HG03571 (cell line): ENCODE data around the gene ALPK3.
"Not testable (repeated sequence)": the region's sequence is repeated elsewhere in the genome, so short reads cannot be mapped to it uniquely, and the experiment has no call there.

Experiments used
- ATAC-seq: cut with Tn5 transposase; IDR thresholded peaks from one replicate; pipeline ENCODE4 v1.9.1; 2021; ENCODE audit not compliant: unreplicated experiment

ALPK3 gene

DNA sequence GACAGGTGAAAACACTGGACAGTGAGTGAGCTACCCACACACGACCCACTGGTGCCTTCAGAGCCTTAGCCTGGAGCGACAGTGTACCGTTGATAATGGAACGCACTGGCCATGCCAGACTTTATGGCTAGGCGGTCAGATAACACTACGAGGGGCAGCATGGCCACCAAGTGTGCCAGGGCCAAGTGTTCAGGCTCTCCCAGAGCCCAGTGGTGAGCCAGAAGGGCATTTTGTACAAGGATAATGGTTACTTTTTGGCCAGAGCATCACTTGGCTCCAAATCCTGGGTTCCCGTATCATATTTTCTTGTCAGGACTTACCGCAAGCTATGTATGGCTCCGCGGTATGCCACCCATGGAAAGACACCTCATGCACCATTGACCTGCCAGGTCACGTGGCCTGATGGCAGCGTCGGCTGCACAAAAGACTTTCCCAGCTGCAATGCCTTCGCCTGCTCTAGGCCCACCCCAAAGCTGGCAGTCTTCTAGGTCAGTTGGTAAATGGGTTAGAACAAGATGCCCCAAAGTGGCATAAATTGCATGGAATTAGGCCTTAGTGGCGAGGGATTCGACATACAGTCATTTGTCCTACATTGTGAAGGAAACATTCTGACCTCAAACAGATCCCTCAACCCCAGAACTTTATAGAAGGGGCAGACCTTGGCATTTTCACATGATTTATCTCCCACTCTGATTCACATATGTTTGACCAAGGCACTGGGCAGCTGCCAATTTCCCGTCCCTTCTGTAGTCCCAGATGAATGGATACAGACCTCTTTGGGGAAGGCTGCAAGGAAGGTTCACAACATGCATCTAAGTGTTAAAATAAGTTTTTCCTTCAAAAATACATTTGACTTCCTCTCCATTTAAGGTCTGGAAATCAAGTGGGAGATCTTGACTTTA, 55.1 kb downstream of the ALPK3 start:
- no peak for ATAC-seq

- no peak for ATAC-seq
Measured at GRCh38 chr15:84873997-84874396, 56.8 kb downstream of the ALPK3 start.

DNA sequence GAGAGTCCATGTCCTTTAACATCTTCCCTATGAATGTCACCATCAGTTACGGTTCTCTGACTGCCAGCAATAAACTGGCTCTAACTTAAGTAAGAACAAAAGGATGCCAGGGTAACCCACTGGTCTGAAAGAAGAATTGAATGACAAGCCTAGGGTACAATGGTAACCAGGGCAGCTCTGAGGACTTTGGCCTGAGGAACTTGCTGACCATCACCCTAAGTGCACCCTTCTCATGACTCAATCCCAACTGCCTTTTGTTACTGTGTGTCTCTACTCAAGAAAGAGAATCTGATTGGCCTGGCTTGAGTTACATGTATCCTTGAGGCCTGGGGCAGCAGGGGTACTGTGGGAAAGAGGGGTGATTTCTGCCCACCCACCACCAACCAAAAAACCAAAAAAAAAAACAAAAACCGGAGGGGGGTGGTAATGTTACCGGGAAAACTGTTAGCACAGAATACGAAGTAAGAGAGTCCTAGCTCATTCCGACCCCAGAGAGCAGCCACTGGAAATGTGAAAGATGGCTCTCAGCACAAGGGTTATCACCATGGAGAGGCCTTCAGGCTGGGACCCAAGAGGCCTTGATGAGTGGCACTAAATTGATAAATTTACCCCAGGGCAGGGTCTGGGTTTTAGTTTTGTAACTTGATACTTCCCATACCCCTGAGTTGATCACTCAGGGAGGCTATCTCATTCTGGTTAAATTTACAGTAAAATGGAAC, 58.0 kb downstream of the ALPK3 start:
- ATAC-seq, result no peak

- ATAC-seq, result no peak
Measured at GRCh38 chr15:84876269-84876668, 59.1 kb downstream of the ALPK3 start.

- ATAC-seq, result not testable (repeated sequence)
Measured at GRCh38 chr15:84877701-84878100, 60.5 kb downstream of the ALPK3 start.

GRCh38 chr15:84878504-84878903, 61.3 kb downstream of the ALPK3 start:
- ATAC-seq, result no peak

DNA sequence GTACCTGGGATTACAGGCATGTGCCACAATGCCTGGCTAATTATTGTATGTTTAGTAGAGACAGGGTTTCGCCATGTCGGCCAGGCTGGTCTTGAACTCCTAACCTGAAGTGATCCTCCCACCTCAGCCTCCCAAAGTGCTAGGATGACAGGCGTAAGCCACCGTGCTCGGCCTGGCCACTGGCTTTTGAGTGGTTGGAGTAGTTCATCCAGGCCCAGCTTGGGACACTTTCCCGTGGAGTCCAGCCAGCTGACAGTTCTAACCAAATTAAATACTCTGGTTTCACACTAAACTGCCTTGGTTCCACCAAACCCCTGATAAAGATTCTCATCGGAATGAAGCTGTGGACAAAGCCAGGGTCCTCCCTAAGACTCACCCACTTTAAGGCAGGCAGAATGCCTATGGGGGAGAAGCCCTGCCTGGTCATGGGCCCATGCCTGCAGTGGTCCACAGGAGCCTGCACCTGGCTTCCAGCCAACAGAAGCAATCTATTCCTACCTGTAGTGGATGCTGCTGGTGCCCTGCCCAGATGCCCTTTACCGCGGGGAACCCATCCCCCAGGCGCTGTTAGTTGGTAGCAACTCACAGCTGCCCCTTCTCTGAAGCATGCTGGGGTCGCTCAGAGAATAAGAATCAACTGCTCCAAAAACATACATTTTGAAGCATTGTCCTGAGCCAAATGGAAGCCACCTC, 62.1 kb downstream of the ALPK3 start:
- ATAC-seq, result no peak

DNA sequence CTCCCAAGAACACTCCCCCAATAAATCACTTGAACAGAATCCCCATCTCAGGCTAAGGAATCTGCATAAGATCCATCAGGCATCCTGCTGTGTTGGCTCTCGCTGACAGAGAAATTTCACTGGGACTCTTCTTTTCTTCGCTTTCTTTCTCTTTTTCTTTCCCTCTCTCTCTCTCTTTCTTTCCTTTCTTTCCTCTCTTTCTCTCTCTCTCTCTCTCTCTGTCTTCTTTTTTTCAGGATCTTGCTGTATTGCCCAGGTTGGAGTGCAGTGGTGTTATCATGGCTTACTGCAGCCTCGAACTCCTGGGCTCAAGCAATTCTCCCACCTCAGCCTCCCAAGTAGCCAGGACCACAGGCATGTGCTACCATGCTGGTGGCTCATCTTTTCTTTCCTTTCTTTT, 62.9 kb downstream of the ALPK3 start:
- ATAC-seq, result no peak

DNA sequence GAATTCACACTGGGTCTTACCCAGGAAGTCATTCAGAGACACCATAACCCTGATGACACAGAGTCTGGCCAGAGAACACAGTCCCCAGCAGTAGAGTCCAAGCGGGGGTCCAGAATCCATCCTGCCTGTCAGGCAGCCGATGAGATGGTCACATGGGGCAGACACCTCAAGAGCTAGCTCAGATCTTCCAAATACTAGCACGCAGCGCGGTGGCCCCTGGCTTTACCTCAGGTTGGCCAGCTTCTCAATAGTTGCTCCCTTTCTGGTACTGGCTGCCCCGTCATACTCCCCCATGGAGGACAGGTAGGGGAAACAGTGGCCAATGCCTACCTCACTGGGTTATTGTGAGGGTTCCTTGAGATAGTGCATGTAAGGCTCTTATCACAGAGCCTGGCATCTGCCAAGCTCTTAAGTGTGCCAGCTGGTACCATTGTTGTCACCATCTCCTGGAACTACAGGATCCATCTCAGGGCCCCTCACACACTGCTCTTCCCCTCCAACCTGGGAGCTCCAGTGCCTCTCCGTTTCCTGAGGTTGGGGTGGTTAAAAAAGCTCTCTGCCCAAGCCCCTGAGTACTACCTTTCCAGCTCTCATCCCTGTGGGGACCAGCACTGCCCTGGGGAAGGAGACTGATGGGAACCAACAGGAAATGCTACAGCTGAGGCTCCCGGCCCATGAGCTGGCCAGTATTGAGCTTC, 63.8 kb downstream of the ALPK3 start:
- no peak for ATAC-seq

DNA sequence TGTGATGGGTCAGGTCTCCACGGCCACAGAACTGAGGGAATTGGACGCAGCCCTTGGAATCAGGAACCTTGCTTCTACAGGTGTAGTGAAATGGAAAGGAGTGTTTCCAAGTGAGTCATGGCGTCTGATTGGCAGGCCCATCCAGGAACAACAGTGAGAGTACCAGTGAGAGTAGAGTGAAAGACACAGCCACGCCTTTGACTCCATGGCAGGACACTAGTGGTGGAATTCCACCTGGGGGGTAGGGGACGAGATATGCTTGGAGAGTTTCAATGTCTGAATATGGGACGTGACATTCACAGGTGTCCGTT, 64.3 kb downstream of the ALPK3 start:
- no peak for ATAC-seq

- ATAC-seq, result no peak
Measured at GRCh38 chr15:84883466-84883865, 66.3 kb downstream of the ALPK3 start.

DNA sequence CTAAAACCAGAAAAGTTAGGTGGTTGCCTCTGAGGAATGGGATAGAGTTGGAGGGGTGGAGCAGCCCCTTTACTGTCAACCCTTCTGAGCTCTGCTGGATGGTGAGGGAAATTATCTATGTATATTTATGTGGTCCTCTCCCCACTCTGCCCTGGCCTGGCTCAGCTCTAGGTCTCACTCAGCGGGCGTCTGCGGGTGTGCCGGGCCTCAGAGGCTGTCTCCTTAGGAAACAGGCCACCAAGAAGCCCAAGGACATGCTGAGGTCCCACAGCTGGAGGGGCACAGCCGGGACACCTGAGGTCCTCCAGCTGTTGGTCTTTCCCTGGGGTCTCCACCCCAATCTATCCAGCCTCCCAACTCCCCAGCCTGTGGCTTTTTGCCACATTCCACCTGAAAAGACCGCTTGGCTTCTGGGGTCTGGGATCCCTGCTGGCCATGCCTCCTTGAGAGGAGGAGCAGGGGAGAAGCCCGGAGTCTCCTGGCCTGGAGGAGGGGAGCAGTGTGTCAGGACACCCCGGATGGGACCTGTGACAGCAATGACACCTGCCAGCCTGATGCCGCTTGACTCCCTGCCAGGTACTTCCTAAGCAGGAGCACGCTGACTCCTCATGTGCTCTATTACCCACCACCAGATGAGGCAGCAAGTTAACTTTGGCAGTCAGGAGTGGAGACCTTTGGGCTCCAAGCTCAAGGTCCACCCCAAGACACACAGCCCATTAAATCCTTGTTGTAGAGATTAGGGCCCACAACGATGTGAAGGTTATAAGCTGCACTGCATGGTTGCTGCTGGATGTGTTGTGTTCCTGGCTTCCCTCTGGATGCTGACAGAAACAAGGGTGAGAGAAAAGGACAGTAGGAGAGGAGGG, 67.0 kb downstream of the ALPK3 start, which contains the start of gene SLC28A1:
SLC28A1 (plus strand) TSS at position 747 of the 866 bp plus-strand sequence. CDS start 3,099 bp downstream, outside the sequence.
- ATAC-seq, result no peak

DNA sequence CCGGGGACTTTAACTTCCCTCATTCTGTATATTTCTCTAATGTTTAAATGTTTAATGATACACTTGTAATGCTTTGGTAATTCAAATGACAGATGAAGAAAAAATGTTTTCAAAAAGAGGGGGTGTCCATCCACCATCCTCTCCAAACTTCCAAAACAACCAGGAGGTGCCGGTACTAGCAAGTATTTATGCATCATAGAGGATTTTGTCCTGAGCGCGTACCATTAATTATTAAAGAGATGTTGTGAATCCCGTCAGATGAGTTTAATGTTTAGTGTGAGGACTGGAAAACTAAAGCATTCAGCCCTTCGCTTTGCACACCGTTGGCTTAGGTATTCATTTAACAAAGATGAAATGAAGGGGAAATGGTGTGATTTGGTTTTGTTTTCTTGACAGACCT, 68.6 kb downstream of the ALPK3 start:
- no peak for ATAC-seq

- ATAC-seq, result no peak
Measured at GRCh38 chr15:84886211-84886983, 69.2 kb downstream of the ALPK3 start.

- ATAC-seq, result no peak
Measured at GRCh38 chr15:84886984-84887299, 69.8 kb downstream of the ALPK3 start.

DNA sequence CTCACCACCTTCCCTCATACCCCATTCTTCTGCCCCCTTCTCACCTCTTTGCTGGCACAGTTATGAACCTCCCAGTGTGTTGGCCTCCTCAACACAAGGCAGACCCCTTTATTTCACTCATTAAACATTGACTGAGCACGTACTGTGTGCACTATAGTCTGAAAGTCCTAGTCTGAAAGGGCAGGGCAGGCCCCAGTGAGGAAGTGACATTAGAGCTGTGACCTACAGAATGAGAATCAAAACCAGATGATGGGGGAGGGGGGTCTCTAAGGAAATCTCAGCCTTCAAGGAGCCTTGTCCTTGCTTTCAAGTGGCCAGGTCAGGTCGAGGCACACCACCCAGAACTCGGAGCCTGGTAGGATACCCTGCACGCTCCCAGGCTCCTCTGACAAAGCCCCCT, 70.8 kb downstream of the ALPK3 start:
- no peak for ATAC-seq

DNA sequence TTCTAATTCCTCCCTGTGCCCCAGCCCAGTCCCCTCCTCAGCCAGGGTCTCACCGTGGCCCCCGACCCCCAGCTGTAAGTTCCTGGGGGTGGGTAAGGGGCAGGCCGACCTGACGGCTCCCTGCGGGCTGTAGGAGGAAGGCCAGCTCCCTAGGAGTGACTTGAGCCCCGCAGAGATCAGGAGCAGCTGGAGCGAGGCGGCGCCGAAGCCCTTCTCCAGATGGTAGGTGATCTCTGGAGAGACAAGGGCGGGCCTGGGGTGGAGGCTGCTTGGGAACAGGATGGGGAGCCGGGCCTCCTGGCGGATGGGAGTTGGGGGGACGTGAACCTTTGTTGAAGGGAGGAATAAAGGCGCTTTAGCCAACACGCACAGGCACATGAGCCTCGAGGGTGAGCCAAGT, 71.5 kb downstream of the ALPK3 start:
- no peak for ATAC-seq

GRCh38 chr15:84889313-84889990, 72.3 kb downstream of the ALPK3 start:
- no peak for ATAC-seq
